BLaER1 treated with 17β-estradiol and CSF1 and Interleukin-3, amounts not matched to agents 10 nM and 100 nM (cell line): ENCODE results near the gene BEND7.
"Not testable (repeated sequence)": the region's sequence is repeated elsewhere in the genome, so short reads cannot be mapped to it uniquely, and the experiment has no call there.

ENCODE experiments used
- H3K27ac ChIP-seq, 11 experiments: shearing (Covaris generic); formaldehyde crosslinking; 2 replicates each; pipeline ENCODE4 v1.8.1; 2022
- H3K27me3 ChIP-seq, 11 experiments: shearing (Covaris generic); formaldehyde crosslinking; 2 replicates each; pipeline ENCODE4 v1.8.1; 2022
- H3K36me3 ChIP-seq, 11 experiments: shearing (Covaris generic); formaldehyde crosslinking; 2 replicates each; pipeline ENCODE4 v1.8.1; 2022
- H3K4me1 ChIP-seq, 10 experiments: shearing (Covaris generic); formaldehyde crosslinking; 2 replicates each; pipeline ENCODE4 v1.8.1; 2022
- H3K4me2 ChIP-seq, 11 experiments: shearing (Covaris generic); formaldehyde crosslinking; 2 replicates each; pipeline ENCODE4 v1.8.1; 2022
- H3K4me3 ChIP-seq, 10 experiments: shearing (Covaris generic); formaldehyde crosslinking; 2 replicates each; pipeline ENCODE4 v1.8.1; 2022
- H3K9ac ChIP-seq, 11 experiments: shearing (Covaris generic); formaldehyde crosslinking; 2 replicates each; pipeline ENCODE4 v1.8.1; 2022
- H3K9me3 ChIP-seq, 11 experiments: shearing (Covaris generic); formaldehyde crosslinking; replicated peaks in 1 of 11; 2 replicates each; pipeline ENCODE4 v1.8.1; 2022
- H4K20me1 ChIP-seq, 11 experiments: shearing (Covaris generic); formaldehyde crosslinking; 2 replicates each; pipeline ENCODE4 v1.8.1; 2022
- Cebpa-rat ChIP-seq, 11 experiments: shearing (Covaris generic); IDR thresholded peaks; 2 replicates each; pipeline ENCODE4 v1.8.1; 2022

The BEND7 gene

DNA sequence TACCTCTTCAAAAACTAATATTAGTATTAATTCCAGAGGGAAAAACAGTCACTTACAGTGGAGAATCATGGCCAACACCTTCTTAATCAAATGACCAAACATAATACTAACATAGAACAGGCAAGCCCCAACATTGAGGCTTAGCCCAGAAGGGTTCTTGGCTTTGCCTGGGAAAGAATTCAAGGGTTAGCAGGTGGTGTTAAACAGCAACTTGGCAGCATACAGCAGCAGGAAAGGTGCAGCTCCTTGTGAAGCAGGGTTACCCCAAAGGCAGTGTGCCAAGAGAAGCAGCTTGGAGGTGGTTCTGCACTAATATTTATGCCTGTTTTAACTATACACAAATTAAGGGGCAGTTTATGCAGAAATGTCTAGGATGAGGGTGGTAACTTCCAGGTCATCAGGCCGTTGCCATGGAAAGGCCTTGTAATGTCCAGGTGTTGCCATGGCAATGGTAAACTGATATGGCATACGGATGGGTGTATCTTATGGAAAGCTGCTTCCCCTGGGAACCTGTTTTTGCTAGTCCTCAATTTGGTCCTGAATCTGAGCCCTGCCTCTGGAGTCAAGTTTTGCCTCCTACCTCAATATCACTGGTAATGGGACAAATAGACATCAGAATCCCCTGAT lies 27.2 kb upstream of the BEND7 start:
- Histone ChIP-seq H3K4me1 (peaks cover 0 to 16% (median 9%) of the 10 kb centered on the region in 10 experiments; a peak in 12 of 20 replicates), H3K9ac (no peak overlapping the region), H4K20me1 (no peaks in the 10 kb centered on the region), H3K27me3 (no peaks in the 10 kb centered on the region; a peak in 1 of 22 replicates), H3K4me2 (peak overlapping the region in 5 of 11 experiments; percentile 4 to 45 (median 17); a peak in 5 of 22 replicates), H3K27ac (no peak overlapping the region; a peak in 1 of 22 replicates), H3K36me3 (no peaks in the 10 kb centered on the region), H3K4me3 (no peak overlapping the region), H3K9me3 (peaks cover 0 to 8% (median 3%) of the 10 kb centered on the region in 11 experiments; a peak in 16 of 22 replicates)
- no peak for TF ChIP-seq Cebpa-rat (IDR thresholded peaks at IDR 0.05)

DNA sequence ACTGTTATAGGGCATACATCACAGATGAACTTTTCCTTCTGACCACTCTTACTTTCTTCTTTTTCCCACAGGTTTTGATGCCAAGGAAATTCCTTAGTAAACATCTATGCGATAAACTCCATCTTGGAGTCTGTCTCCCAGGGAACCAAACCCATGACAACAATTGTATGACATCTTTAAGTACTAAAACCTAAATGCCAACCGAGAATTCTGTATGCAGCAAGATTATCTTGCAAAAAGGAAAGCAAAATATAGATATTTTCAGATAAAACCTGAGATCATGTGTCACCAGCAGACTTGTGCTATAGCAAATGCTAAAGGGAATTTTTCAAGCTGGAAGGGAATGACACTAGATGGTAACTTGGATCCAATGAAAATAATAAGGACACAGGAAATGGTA lies 22.0 kb upstream of the BEND7 start:
- peaks cover 16 to 31% (median 25%) of the 10 kb centered on the region in 11 experiments for H3K9me3 ChIP-seq
- H3K4me3 ChIP-seq, result no peak overlapping the region
- no peak overlapping the region for H3K27ac ChIP-seq
- H3K4me2 ChIP-seq, result no peak overlapping the region
- no peaks in the 10 kb centered on the region for H3K4me1 ChIP-seq
- no peaks in the 10 kb centered on the region for H3K27me3 ChIP-seq
- H3K9ac ChIP-seq, result no peak overlapping the region
- no peaks in the 10 kb centered on the region for H3K36me3 ChIP-seq
- TF ChIP-seq Cebpa-rat (IDR thresholded peaks at IDR 0.05), result no peak
- H4K20me1 ChIP-seq, result no peaks in the 10 kb centered on the region

DNA sequence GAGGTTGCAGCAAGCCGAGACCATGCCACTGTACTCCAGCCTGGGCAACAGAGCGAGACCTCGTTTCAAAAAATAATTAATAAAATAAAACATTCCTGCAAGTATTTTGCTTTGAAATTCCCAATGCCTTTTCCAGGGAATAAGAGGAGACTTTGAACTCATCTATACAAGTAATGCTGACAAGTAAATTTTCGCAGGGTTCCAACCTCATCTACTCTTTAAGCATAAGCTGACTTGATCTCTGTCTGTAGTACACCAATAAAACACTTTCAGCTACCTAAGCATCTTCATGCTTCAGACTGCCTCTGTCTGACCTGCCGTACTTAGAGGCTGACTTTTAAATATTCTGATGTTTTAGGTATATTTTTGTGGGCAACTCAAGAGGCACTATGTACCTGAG lies 13.7 kb upstream of the BEND7 start:
- H3K27me3 ChIP-seq, result no peaks in the 10 kb centered on the region
- no peaks in the 10 kb centered on the region for H3K4me1 ChIP-seq
- H3K9me3 ChIP-seq, result peaks cover 0 to 9% (median 4%) of the 10 kb centered on the region in 11 experiments; a peak in 7 of 22 replicates
- H3K4me3 ChIP-seq, result no peak overlapping the region
- no peaks in the 10 kb centered on the region for H3K36me3 ChIP-seq
- no peak overlapping the region for H3K9ac ChIP-seq
- no peak overlapping the region for H3K4me2 ChIP-seq
- no peaks in the 10 kb centered on the region for H4K20me1 ChIP-seq
- no peak overlapping the region for H3K27ac ChIP-seq
- TF ChIP-seq Cebpa-rat (IDR thresholded peaks at IDR 0.05), result no peak

DNA sequence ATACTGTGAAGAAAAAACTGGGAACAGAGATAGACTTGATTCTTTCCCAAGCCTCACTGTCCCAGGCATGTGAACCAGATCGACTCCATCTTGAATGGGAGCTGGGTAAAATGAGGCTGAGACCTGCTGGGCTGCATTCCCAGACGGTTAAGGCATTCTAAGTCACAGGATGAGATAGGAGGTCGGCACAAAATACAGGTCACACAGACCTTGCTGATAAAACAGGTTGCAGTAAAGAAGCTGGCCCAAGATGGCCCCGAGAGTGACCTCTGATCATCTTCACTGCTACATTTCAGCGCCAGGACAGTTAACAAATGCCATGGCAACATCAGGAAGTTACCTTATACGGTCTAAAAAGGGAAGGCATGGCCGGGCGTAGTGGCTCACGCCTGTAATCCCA lies 9.2 kb upstream of the BEND7 start:
- not testable (repeated sequence) for H3K27ac ChIP-seq, H3K9me3 ChIP-seq, H3K4me3 ChIP-seq, H3K36me3 ChIP-seq, H3K4me2 ChIP-seq, H3K27me3 ChIP-seq, H3K9ac ChIP-seq, H4K20me1 ChIP-seq, H3K4me1 ChIP-seq

DNA sequence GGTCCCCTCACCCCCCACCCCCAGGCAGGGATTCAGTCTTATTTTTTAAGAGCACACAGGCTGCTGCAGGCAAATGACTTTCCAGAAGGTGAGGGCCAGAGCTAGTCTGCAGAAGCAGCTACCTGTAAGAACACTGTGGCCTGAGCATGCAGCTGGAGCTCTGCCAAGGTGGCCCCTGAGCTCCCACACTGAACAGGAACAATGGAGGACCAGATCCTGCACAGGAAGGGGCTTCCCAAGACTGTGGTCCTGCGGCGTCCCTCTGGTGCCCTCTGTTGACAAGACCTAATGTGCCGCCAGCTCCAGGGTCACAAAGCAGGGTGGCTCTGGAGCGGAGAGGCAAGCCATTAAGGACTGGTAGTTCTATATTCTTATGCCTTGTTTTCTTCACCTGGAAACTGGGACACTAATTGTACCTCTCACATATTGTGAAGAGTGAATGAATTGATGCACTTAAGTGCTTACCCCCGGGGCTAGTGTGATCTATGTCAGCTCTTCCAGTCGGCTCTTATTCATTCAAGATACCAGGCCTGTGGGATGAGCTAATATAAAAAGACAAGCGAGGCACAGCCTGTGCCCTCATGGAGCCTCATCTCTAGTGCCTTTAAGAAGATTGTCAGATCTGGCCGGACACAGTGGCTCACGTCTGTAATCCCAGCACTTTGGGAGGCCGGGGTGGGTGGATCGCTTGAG lies 8.0 kb upstream of the BEND7 start:
- no peak overlapping the region for H3K4me2 ChIP-seq

DNA sequence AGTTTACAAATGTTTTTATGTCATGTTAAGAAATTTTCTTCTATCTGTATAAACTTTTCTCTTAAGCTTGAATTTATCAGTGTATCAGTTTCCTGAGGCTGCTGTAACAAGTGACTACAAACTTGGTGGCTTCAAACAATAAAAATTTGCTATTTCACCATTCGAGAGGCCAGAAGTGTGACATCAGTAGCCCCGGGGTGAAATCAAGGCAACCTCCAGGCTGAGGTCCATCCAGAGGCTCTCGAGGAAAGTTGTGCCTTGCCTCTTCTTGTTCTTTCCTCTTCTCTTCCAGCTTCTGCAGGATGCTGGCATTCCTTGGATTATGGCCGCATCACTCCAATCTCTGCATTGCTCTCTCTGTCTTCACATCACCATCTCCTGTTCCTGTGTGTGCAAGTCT lies 6.5 kb upstream of the BEND7 start:
- Histone ChIP-seq H4K20me1 (no peaks in the 10 kb centered on the region), H3K9ac (no peak overlapping the region), H3K4me3 (no peak overlapping the region), H3K9me3 (no peaks in the 10 kb centered on the region), H3K4me1 (no peaks in the 10 kb centered on the region), H3K27me3 (peaks cover 4 to 18% (median 8%) of the 10 kb centered on the region in 11 experiments), H3K4me2 (no peak overlapping the region), H3K27ac (no peak overlapping the region), H3K36me3 (no peaks in the 10 kb centered on the region)
- no peak for TF ChIP-seq Cebpa-rat (IDR thresholded peaks at IDR 0.05)

More for the DNA sequence above, 8.0 kb upstream of the BEND7 start:
- Histone ChIP-seq H3K27me3 (0 out of 22 replicates have a peak, but pooled peaks cover 0 to 3% (median 0%) of the 10 kb centered on the region in 11 experiments), H3K27ac (no peak overlapping the region), H3K4me1 (no peaks in the 10 kb centered on the region), H3K36me3 (no peaks in the 10 kb centered on the region), H4K20me1 (no peaks in the 10 kb centered on the region), H3K9ac (no peak overlapping the region), H3K4me3 (no peak overlapping the region), H3K9me3 (no peaks in the 10 kb centered on the region)
- TF ChIP-seq Cebpa-rat (IDR thresholded peaks at IDR 0.05), result no peak

DNA sequence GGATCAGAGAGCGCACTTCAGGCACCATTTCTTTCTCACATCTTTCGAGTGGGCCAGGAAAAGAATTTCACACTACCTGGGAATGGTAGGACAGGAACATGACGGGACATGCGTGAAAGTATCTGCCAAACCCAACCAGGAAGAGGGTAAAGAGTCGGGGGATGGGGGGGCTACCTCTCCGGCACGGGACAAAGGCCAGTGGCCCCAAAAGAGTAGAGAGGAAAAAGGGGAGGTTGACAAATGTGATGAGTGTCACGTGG lies 830 bp upstream of the BEND7 start:
- peaks cover 55 to 72% (median 63%) of the 10 kb centered on the region in 11 experiments for H3K27me3 ChIP-seq
- H3K4me1 ChIP-seq, result peaks cover 0 to 12% (median 6%) of the 10 kb centered on the region in 10 experiments; a peak in 9 of 20 replicates
- no peak overlapping the region for H3K27ac ChIP-seq
- H3K36me3 ChIP-seq, result no peaks in the 10 kb centered on the region
- no peak overlapping the region for H3K9ac ChIP-seq
- no peaks in the 10 kb centered on the region for H3K9me3 ChIP-seq
- H3K4me2 ChIP-seq, result peak overlapping the region; percentile 74 to 96 (median 94); a peak in 17 of 22 replicates
- H4K20me1 ChIP-seq, result peaks cover 0 to 16% (median 4%) of the 10 kb centered on the region in 11 experiments; a peak in 11 of 22 replicates
- peak overlapping the region in 9 of 10 experiments; percentile 60 to 78 (median 70); a peak in 10 of 20 replicates for H3K4me3 ChIP-seq
- no peak for TF ChIP-seq Cebpa-rat (IDR thresholded peaks at IDR 0.05)

DNA sequence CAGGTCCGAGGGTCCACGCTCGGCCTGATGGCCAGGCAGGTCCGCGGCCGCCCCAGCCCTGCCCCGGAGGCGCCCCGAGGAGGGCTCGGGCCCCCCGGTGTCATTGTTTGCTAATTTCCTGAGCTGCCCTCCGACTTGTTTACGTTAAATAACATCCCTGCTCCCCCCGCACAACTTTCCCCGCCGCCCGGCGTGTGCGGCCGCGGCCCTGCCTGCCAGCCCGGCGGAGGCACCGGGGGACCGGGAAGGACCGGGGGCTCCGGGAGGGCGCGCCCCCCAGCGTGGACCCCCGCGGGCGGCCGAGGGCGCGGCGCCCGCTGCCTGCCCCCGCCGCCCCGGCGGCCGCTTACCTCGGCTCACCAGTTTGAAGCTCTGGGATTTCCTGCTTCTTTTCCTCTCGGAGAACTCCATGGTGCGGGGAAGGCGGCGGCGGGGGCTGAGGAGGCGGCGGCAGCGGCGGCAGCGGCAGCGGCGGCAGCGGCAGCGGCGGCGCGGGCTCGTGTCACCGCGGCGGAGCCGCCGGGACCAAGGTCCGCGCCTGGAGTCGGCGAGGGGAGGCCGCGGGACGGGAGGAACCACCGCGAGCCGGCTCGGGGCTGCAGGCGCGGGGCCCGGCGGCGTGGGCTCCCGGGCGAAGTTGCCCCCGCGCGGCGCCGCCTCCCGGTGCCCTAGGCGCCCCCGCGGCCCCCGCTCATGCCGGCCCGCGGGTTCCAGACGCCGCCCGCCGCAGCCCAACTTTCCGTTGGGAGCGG lies 515 bp downstream of the BEND7 start:
- Histone ChIP-seq H3K4me2 (peak overlapping the region; percentile 74 to 96 (median 94)), H3K4me3 (peak overlapping the region; percentile 60 to 78 (median 70)), H3K27ac (peak overlapping the region in 3 of 11 experiments; percentile 9 to 28 (median 19); a peak in 4 of 22 replicates), H3K9ac (peak overlapping the region; percentile 46 to 78 (median 68); a peak in 21 of 22 replicates), H3K4me1 (peaks cover 0 to 12% (median 6%) of the 10 kb centered on the region in 10 experiments; a peak in 9 of 20 replicates), H3K9me3 (no peaks in the 10 kb centered on the region), H4K20me1 (peaks cover 0 to 16% (median 4%) of the 10 kb centered on the region in 11 experiments; a peak in 11 of 22 replicates), H3K27me3 (peaks cover 55 to 72% (median 63%) of the 10 kb centered on the region in 11 experiments), H3K36me3 (no peaks in the 10 kb centered on the region)
- TF ChIP-seq Cebpa-rat (IDR thresholded peaks at IDR 0.05), result no peak

DNA sequence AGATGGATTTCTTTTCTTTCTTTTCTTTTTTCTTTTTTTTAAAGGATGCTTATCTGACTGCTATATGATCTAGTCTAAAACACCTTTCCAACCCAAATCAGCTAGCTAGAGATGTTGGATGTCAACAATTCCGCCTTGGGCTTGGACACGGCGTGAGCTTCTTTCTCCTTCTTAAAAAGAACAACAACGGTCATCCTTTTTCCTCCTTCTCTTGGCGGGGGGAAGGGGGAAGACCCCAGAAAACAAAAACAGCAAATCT lies 1.0 kb downstream of the BEND7 start:
- Histone ChIP-seq H3K36me3 (no peaks in the 10 kb centered on the region), H3K9ac (peak overlapping the region in 7 of 11 experiments; percentile 63 to 78 (median 71); a peak in 14 of 22 replicates), H3K27ac (no peak overlapping the region), H3K4me3 (peak overlapping the region; percentile 60 to 78 (median 70)), H3K4me2 (peak overlapping the region; percentile 74 to 96 (median 94)), H3K9me3 (no peaks in the 10 kb centered on the region), H4K20me1 (peaks cover 0 to 16% (median 4%) of the 10 kb centered on the region in 11 experiments; a peak in 11 of 22 replicates), H3K27me3 (peaks cover 55 to 72% (median 63%) of the 10 kb centered on the region in 11 experiments), H3K4me1 (peaks cover 0 to 12% (median 6%) of the 10 kb centered on the region in 10 experiments; a peak in 9 of 20 replicates)
- TF ChIP-seq Cebpa-rat (IDR thresholded peaks at IDR 0.05), result no peak
